Activated B cell treated with CpG ODN at 0.5 μM for 24 hours (primary cell): Measurements from ENCODE around the gene DLEC1. TPM values are rescaled to one million over a fixed set of nuclear protein-coding genes. Genes with fewer than 3 reads are reported as not detected.

ENCODE experiments used
- ATAC-seq: fragments of 200-7000 bp; cut with Tn5 transposase; one replicate; pipeline ENCODE4 v1.10.0; 2021; ENCODE audit warnings: low read depth, mild to moderate bottlenecking, moderate library complexity
- CTCF ChIA-PET: fragments of 350-600 bp; sonication (Branson Sonifier 250); formaldehyde crosslinking; loops from one replicate; lab custom pipeline; 2021; ENCODE audit warnings: antibody characterized with exemption; lab: Charles Lee
- POLR2A ChIA-PET: fragments of 350-600 bp; sonication (Branson Sonifier 250); formaldehyde crosslinking; loops from one replicate; lab custom pipeline; 2021; ENCODE audit warnings: antibody characterized with exemption; lab: Charles Lee
- DNase-seq: peaks from one replicate; pipeline ENCODE4 v3.0.0; 2022
- H3K27ac Mint-ChIP-seq: one replicate; pipeline ENCODE4 v1.8.0; 2020; ENCODE audit warnings: mixed read lengths
- H3K27me3 Mint-ChIP-seq: one replicate; pipeline ENCODE4 v1.8.0; 2021; ENCODE audit warnings: mixed read lengths
- H3K36me3 Mint-ChIP-seq: one replicate; pipeline ENCODE4 v1.8.0; 2021; ENCODE audit warnings: low read depth, mixed read lengths
- H3K4me1 Mint-ChIP-seq: one replicate; pipeline ENCODE4 v1.8.0; 2021; ENCODE audit warnings: mixed read lengths
- H3K4me3 Mint-ChIP-seq: one replicate; pipeline ENCODE4 v1.8.0; 2020; ENCODE audit warnings: mild to moderate bottlenecking, mixed read lengths
- H3K9me3 Mint-ChIP-seq: one replicate; pipeline ENCODE4 v1.8.0; 2020; ENCODE audit warnings: mixed read lengths
- CTCF ChIP-seq: fragments of 200-600 bp; IDR thresholded peaks from one replicate; pipeline ENCODE4 v1.8.0; 2022; ENCODE audit warnings: antibody characterized with exemption, mild to moderate bottlenecking
- intact Hi-C: fragments of 100-400 bp; cut with micrococcal nuclease; formaldehyde crosslinking; loops from one replicate; pipeline ENCODE4 v1.15.1; 2024
- total RNA-seq: library from RNA; stranded (reverse); gene quantifications from 2 replicates; pipeline ENCODE4 v1.2.3, GENCODE V29; 2022

The DLEC1 gene
- total RNA-seq, 1 donor from 2014 or later = 0.11 TPM

GRCh38 chr3:38121451-38121831 is 82.4 kb downstream of the DLEC1 start:
- DNase-seq = no peak
- TF ChIP-seq CTCF = no peak
- no peaks in the 10 kb centered on the region for H3K27me3 Mint-ChIP-seq
- H3K27ac Mint-ChIP-seq = no peak overlapping the region
- H3K4me1 Mint-ChIP-seq = peaks cover 2% of the 10 kb centered on the region
- no peaks in the 10 kb centered on the region for H3K9me3 Mint-ChIP-seq
- peaks cover 65% of the 10 kb centered on the region for H3K36me3 Mint-ChIP-seq
- ATAC-seq = no peak
- ChIA-PET CTCF (no interaction called here), POLR2A (no interaction called here)
- no peak overlapping the region for H3K4me3 Mint-ChIP-seq
- intact Hi-C loops = no loop called here

- Mint-ChIP-seq H3K27ac (no peak overlapping the region), H3K4me3 (no peak overlapping the region), H3K27me3 (no peaks in the 10 kb centered on the region), H3K36me3 (peaks cover 70% of the 10 kb centered on the region), H3K4me1 (peaks cover 2% of the 10 kb centered on the region), H3K9me3 (no peaks in the 10 kb centered on the region)
- DNase-seq (no peak), ATAC-seq (no peak)
- ChIA-PET CTCF (no interaction called here), POLR2A (no interaction called here)
- TF ChIP-seq CTCF = no peak
- intact Hi-C loops = no loop called here
Measured at GRCh38 chr3:38121832-38122461, 82.9 kb downstream of the DLEC1 start.

- peaks cover 79% of the 10 kb centered on the region for H3K36me3 Mint-ChIP-seq
- H3K4me3 Mint-ChIP-seq = no peak overlapping the region
- no peak for TF ChIP-seq CTCF
- no peaks in the 10 kb centered on the region for H3K27me3 Mint-ChIP-seq
- intact Hi-C loops = no loop called here
- ATAC-seq (no peak), DNase-seq (no peak)
- peaks cover 2% of the 10 kb centered on the region for H3K4me1 Mint-ChIP-seq
- ChIA-PET CTCF (no interaction called here), POLR2A (no interaction called here)
- H3K27ac Mint-ChIP-seq = no peak overlapping the region
- H3K9me3 Mint-ChIP-seq = no peaks in the 10 kb centered on the region
Measured at GRCh38 chr3:38122712-38123290, 83.8 kb downstream of the DLEC1 start.

GRCh38 chr3:38124324-38125122 is 85.5 kb downstream of the DLEC1 start:
- intact Hi-C loops = no loop called here
- Mint-ChIP-seq H3K36me3 (peaks cover 88% of the 10 kb centered on the region), H3K27ac (no peak overlapping the region), H3K27me3 (no peaks in the 10 kb centered on the region), H3K4me1 (no peaks in the 10 kb centered on the region), H3K9me3 (no peaks in the 10 kb centered on the region), H3K4me3 (no peak overlapping the region)
- ATAC-seq (no peak), DNase-seq (no peak)
- ChIA-PET POLR2A (interaction anchor here (1.3 kb wide), 1 partner anchor 40 kb away, joined by 3 read pairs; the partner anchor contains the start of gene OXSR1), CTCF (no interaction called here)
- no peak for TF ChIP-seq CTCF
